Sigmoid colon (tissue), 3 donors: Measurements from ENCODE around the gene SLC48A1.

ENCODE experiments used
- CTCF ChIP-seq, 4 experiments: fragments of 450-650 bp in 3 of 4; fragments of 200-600 bp in 1 of 4; IDR thresholded peaks; one replicate each; pipeline ENCODE4 v1.5.1; 2016 to 2019; ENCODE audit warnings: antibody characterized with exemption in 4 of 4, mild to moderate bottlenecking in 3 of 4, moderate library complexity in 2 of 4
- POLR2A ChIP-seq, 2 donors: fragments of 450-650 bp; IDR thresholded peaks; one replicate each; pipeline ENCODE4 v1.6.1; 2016; ENCODE audit warnings: antibody characterized with exemption in 2 of 2, mild to moderate bottlenecking in 2 of 2, moderate library complexity in 2 of 2

- no peak for TF ChIP-seq CTCF (IDR thresholded peaks at IDR 0.05)
- TF ChIP-seq POLR2A (IDR thresholded peaks at IDR 0.05), result no peak
These were observed 24.6 kb upstream of the SLC48A1 start for GRCh38 chr12:47748507-47748828.
